A549 (cell line): ENCODE results near the gene KEAP1. TPM values are rescaled to one million over a fixed set of nuclear protein-coding genes. Genes with fewer than 3 reads are reported as not detected.

Source experiments
- ATAC-seq, 2 experiments: fragments of 200-7000 bp in 1 of 2; fragments of >200 bp in 1 of 2; cut with Nextera tagmentation in 1 of 2; cut with Tn5 transposase in 1 of 2; 3 replicates each; pipeline versions ENCODE4 v1.8.0 to v1.9.1; 2018 to 2020; ENCODE audit warnings: mild to moderate bottlenecking in 1 of 2, moderate library complexity in 1 of 2
- CTCF ChIA-PET: fragments of 300-600 bp; sonication (Branson Sonifier 250); formaldehyde crosslinking; extraction: SDS; loops from one replicate; lab custom pipeline; 2021; ENCODE audit warnings: antibody characterized with exemption, inconsistent platforms; lab: Yijun Ruan, JAX
- POLR2A ChIA-PET: fragments of 350-600 bp; formaldehyde crosslinking; extraction: SDS; loops from one replicate; lab custom pipeline; 2021; ENCODE audit warnings: antibody characterized with exemption, inconsistent platforms; lab: Yijun Ruan, JAX
- DNase-seq, 2 experiments: peaks; one replicate each; pipeline versions ENCODE4 v3.0.0 to v3.0.0-alpha.2; 2011 to 2016; ENCODE audit warnings: low read depth in 1 of 2, low spot score in 1 of 2
- FAIRE-seq: peaks from 2 replicates; lab custom pipeline; 2011; peaks lifted over from hg19 to GRCh38; lab: Jason Lieb, UNC
- H3K27ac ChIP-seq, 2 experiments: fragments of >200 bp; sonication (Bioruptor Twin); formaldehyde crosslinking; 3 replicates each; pipeline ENCODE4 v1.5.1; 2016 to 2017
- H3K4me1 ChIP-seq: fragments of >200 bp; sonication (Bioruptor Twin); formaldehyde crosslinking; 3 replicates; pipeline ENCODE4 v1.6.1; 2016
- H3K4me2 ChIP-seq: fragments of >200 bp; sonication (Bioruptor Twin); formaldehyde crosslinking; 3 replicates; pipeline ENCODE4 v1.6.1; 2016
- H3K4me3 ChIP-seq: fragments of >200 bp; sonication (Bioruptor Twin); formaldehyde crosslinking; 3 replicates; pipeline ENCODE4 v1.5.1; 2016
- H3K9me3 ChIP-seq: fragments of >200 bp; sonication (Bioruptor Twin); formaldehyde crosslinking; 3 replicates; pipeline ENCODE4 v1.6.1; 2016
- BCL3 ChIP-seq: fragments of >200 bp; sonication (Bioruptor Twin); formaldehyde crosslinking; IDR thresholded peaks from 3 replicates; pipeline ENCODE4 v1.6.1; 2016
- CEBPB ChIP-seq, 2 experiments: fragments of >200 bp in 1 of 2; sonication (Bioruptor Twin) in 1 of 2; formaldehyde crosslinking in 1 of 2; IDR thresholded peaks; 2 replicates each; pipeline ENCODE4 v1.6.1; 2012 to 2016
- CTCF ChIP-seq: fragments of >200 bp; sonication (Bioruptor Twin); formaldehyde crosslinking; IDR thresholded peaks from 3 replicates; pipeline ENCODE4 v1.5.1; 2016
- E2F6 ChIP-seq: IDR thresholded peaks from 2 replicates; pipeline ENCODE4 v1.6.1; 2012; ENCODE audit warnings: low read depth, borderline replicate concordance
- MAX ChIP-seq: IDR thresholded peaks from 2 replicates; pipeline ENCODE4 v1.6.1; 2012
- POLR2AphosphoS2 ChIP-seq: conservative IDR thresholded peaks from 2 replicates; pipeline ENCODE4 v1.6.1; 2012; ENCODE audit warnings: low read length, improper control_type of control experiment, inconsistent platforms
- REST ChIP-seq: fragments of 200-600 bp; sonication (generic); IDR thresholded peaks from 2 replicates; pipeline ENCODE4 v1.6.1; 2016; ENCODE audit warnings: antibody characterized with exemption, mild to moderate bottlenecking, moderate library complexity
- TFCP2L1 ChIP-seq: fragments of 250-450 bp; sonication (Bioruptor Pico); IDR thresholded peaks from 2 replicates; pipeline ENCODE4 v1.5.0; 2021; ENCODE audit warnings: mild to moderate bottlenecking
- WGBS: methylation state at CpG from one replicate; pipeline ENCODE4 v1.1.6; 2017; ENCODE audit errors: missing lambda C conversion rate; 5-methylcytosine and 5-hydroxymethylcytosine counted together
- polyA plus RNA-seq, 4 experiments: library from polyadenylated mRNA; depleted of rRNA in 3 of 4; stranded (reverse); fragments of >200 nt; fragmentation: RNase III in 1 of 4; extraction: RNeasy Plus Mini Kit Qiagen cat#74134 plus additional on column Dnase treatment in 1 of 4; gene quantifications; 2 replicates in 3 of 4; 3 replicates in 1 of 4; pipeline ENCODE4 v1.2.3, GENCODE V29; 2011 to 2017

The KEAP1 gene
- polyA plus RNA-seq, 2 of the 4 experiments (the other 2 are of a cell fraction), result 49.3 to 67.7 TPM

GRCh38 chr19:10478903-10479384, 24.2 kb downstream of the KEAP1 start:
- no peak for FAIRE-seq

More at GRCh38 chr19:10478903-10479384, 24.2 kb downstream of the KEAP1 start:
- 21% methylated on average over 26 of the region's 36 CpGs for WGBS
- Histone ChIP-seq H3K27ac (no peak overlapping the region), H3K4me3 (no peak overlapping the region), H3K9me3 (no peaks in the 10 kb centered on the region)
- POLR2A ChIA-PET, result no interaction called here
- TF ChIP-seq TFCP2L1 (CRISPR knock-in tag) (no peak), E2F6 (peak; percentile 76), CTCF (peak; percentile 45), POLR2AphosphoS2 (no peak), BCL3 (no peak), REST (no peak), MAX (peak; percentile 76), CEBPB (IDR thresholded peaks at IDR 0.05) (no peak)
- TF ChIP-seq, all 56 proteins: peak for 3
- DNase-seq (peak; percentile 51 to 80), ATAC-seq (peak; percentile 80 to 86)
- CTCF ChIA-PET, result interaction anchor here (0.6 to 1.3 kb wide), 7 partner anchors 9 to 221 kb away, joined by 3 to 5 read pairs (median 3); no protein-coding TSS in a partner anchor
- Histone ChIP-seq H3K4me2 (peak overlapping the region; percentile 59), H3K4me1 (peaks cover 3% of the 10 kb centered on the region; the same call in 1 of the 3 replicates)
